Tibial artery (tissue), 4 donors: ENCODE data around the gene EP300.

Experiments
- DNase-seq, 2 donors: peaks; one replicate each; pipeline ENCODE4 v3.0.0-alpha.2; 2019
- H3K27ac ChIP-seq, 2 donors: fragments of 200-600 bp; sonication (generic) in 1 of 2; 1 replicate in 1 of 2; 2 replicates in 1 of 2; pipeline ENCODE4 v1.5.1; 2018 to 2019; ENCODE audit warnings: mild to moderate bottlenecking in 1 of 2
- H3K27me3 ChIP-seq, 2 donors: fragments of 200-600 bp; sonication (generic) in 1 of 2; one replicate each; pipeline versions ENCODE4 v1.5.1 to v1.6.0; 2016 to 2019
- H3K36me3 ChIP-seq, 3 donors: fragments of 200-600 bp; sonication (generic) in 2 of 3; one replicate each; pipeline ENCODE4 v1.5.1; 2016 to 2019; ENCODE audit warnings: mild to moderate bottlenecking in 2 of 3
- H3K4me1 ChIP-seq, 4 donors: fragments of 200-600 bp; sonication (generic) in 2 of 4; 1 replicate in 3 of 4; 2 replicates in 1 of 4; pipeline ENCODE4 v1.5.1; 2016 to 2019
- H3K4me3 ChIP-seq, 2 donors: fragments of 200-600 bp; sonication (generic) in 1 of 2; 1 replicate in 1 of 2; 2 replicates in 1 of 2; pipeline ENCODE4 v1.5.1; 2018 to 2019; ENCODE audit warnings: mild to moderate bottlenecking in 2 of 2
- H3K9me3 ChIP-seq, 3 donors: fragments of 200-600 bp; sonication (generic) in 1 of 3; one replicate each; pipeline ENCODE4 v1.5.1; 2016 to 2019
- CTCF ChIP-seq, 2 experiments: fragments of 200-600 bp in 1 of 2; fragments of 450-650 bp in 1 of 2; IDR thresholded peaks; one replicate each; pipeline ENCODE4 v1.5.1; 2017 to 2019; ENCODE audit warnings: antibody characterized with exemption in 2 of 2, mild to moderate bottlenecking in 1 of 2, moderate library complexity in 1 of 2
- intact Hi-C: fragments of 100-400 bp; cut with DNase I; formaldehyde crosslinking; loops from one replicate; pipeline ENCODE4 v1.15.0; 2023; ENCODE audit warnings: low total_unique reads

Gene EP300

DNA sequence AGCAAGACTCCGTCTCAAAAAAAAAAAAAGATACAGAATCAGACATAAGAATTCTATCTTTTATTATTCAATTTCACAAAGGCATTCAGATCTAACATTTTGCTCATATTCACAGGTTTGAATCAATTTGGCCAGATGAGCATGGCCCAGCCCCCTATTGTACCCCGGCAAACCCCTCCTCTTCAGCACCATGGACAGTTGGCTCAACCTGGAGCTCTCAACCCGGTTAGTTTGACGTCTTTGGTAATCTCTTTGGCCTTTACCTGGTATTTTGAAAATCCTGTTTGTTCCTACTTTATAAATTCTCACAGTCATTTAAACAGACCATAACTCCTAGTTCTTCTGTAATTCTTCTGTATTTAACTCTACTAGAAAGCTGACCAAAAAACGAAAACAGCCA is 55.3 kb downstream of the EP300 start:
- Histone ChIP-seq H3K27me3 (no peaks in the 10 kb centered on the region), H3K9me3 (no peaks in the 10 kb centered on the region), H3K36me3 (peaks cover 77 to 100% (median 100%) of the 10 kb centered on the region in 3 donors), H3K4me3 (no peak overlapping the region), H3K4me1 (no peaks in the 10 kb centered on the region), H3K27ac (no peak overlapping the region)
- no peak for TF ChIP-seq CTCF (IDR thresholded peaks at IDR 0.05)
- intact Hi-C loops = no loop called here
- DNase-seq = no peak

DNA sequence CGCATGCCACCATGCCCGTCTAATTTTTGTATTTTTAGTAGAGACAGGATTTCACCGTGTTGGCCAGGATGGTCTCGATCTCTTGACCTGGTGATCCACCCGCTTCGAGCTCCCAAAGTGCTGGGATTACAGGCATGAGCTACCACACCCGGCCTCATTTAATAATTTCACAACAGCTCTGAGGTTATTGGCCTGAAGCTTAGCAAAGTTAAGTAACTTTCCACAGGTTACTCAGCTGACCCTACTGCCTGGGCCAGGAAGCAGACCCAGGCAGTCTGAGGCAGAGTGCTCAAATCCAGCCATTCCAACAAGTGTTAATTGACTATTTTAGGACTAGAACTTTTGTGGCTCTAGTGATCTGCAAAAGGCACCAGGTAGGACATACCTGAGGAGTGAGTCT is 60.5 kb downstream of the EP300 start:
- no peaks in the 10 kb centered on the region for H3K27me3 ChIP-seq
- H3K27ac ChIP-seq = no peak overlapping the region
- no peaks in the 10 kb centered on the region for H3K4me1 ChIP-seq
- DNase-seq = no peak
- peaks cover 97 to 100% (median 100%) of the 10 kb centered on the region in 3 donors for H3K36me3 ChIP-seq
- no peak for TF ChIP-seq CTCF (IDR thresholded peaks at IDR 0.05)
- intact Hi-C loops = no loop called here
- H3K9me3 ChIP-seq = no peaks in the 10 kb centered on the region
- H3K4me3 ChIP-seq = no peak overlapping the region

DNA sequence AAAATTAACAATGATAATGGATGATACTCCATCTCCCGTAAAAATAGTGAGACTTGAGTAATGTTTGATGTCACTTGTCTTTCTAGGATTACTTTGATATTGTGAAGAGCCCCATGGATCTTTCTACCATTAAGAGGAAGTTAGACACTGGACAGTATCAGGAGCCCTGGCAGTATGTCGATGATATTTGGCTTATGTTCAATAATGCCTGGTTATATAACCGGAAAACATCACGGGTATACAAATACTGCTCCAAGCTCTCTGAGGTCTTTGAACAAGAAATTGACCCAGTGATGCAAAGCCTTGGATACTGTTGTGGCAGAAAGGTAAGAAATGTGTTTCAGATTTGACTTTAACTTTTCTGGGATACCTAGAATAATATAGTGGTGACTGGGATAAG is 64.7 kb downstream of the EP300 start:
- intact Hi-C loops = no loop called here
- no peak for TF ChIP-seq CTCF (IDR thresholded peaks at IDR 0.05)
- H3K27ac ChIP-seq = no peak overlapping the region
- no peaks in the 10 kb centered on the region for H3K27me3 ChIP-seq
- peaks cover 98 to 100% (median 98%) of the 10 kb centered on the region in 3 donors for H3K36me3 ChIP-seq
- H3K4me1 ChIP-seq = no peaks in the 10 kb centered on the region
- H3K4me3 ChIP-seq = no peak overlapping the region
- H3K9me3 ChIP-seq = no peaks in the 10 kb centered on the region
- DNase-seq = no peak

DNA sequence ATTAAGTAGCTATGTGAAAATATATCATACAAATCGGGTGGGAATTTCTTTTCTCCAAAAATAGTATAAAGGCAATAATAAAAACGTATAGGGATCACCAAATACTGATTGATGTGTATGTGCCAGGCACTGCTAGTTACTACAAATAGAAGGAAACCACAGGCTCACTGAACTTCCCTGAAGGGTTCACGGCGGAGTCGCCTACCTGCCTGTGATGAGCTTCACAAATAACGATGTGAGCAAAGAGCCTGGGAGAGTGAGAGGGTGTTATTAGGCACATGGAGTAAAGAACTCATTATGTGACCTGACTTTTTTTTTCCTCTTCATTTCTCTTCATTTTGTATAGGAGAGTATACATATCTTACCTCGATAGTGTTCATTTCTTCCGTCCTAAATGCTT is 76.8 kb downstream of the EP300 start:
- H3K36me3 ChIP-seq = peaks cover 87 to 94% (median 93%) of the 10 kb centered on the region in 3 donors

GRCh38 chr22:41171996-41172395 is 79.6 kb downstream of the EP300 start:
- intact Hi-C loops = no loop called here
- peaks cover 0 to 12% (median 5%) of the 10 kb centered on the region in 4 donors for H3K4me1 ChIP-seq
- H3K9me3 ChIP-seq = no peaks in the 10 kb centered on the region
- no peak for DNase-seq
- peak overlapping the region in 1 of 2 donors; percentile 23 for H3K27ac ChIP-seq
- no peak overlapping the region for H3K4me3 ChIP-seq
- H3K36me3 ChIP-seq = peaks cover 87 to 95% (median 93%) of the 10 kb centered on the region in 3 donors
- no peak for TF ChIP-seq CTCF (IDR thresholded peaks at IDR 0.05)
- no peaks in the 10 kb centered on the region for H3K27me3 ChIP-seq

More for the DNA sequence above, 76.8 kb downstream of the EP300 start:
- TF ChIP-seq CTCF (IDR thresholded peaks at IDR 0.05) = no peak
- no peaks in the 10 kb centered on the region for H3K27me3 ChIP-seq
- H3K4me1 ChIP-seq = peaks cover 0 to 12% (median 5%) of the 10 kb centered on the region in 4 donors
- no peaks in the 10 kb centered on the region for H3K9me3 ChIP-seq
- intact Hi-C loops = no loop called here
- DNase-seq = no peak
- H3K27ac ChIP-seq = no peak overlapping the region
- H3K4me3 ChIP-seq = no peak overlapping the region

GRCh38 chr22:41175546-41175945 is 83.2 kb downstream of the EP300 start:
- H3K9me3 ChIP-seq = no peaks in the 10 kb centered on the region
- intact Hi-C loops = no loop called here
- no peak overlapping the region for H3K27ac ChIP-seq
- no peaks in the 10 kb centered on the region for H3K27me3 ChIP-seq
- no peak for TF ChIP-seq CTCF (IDR thresholded peaks at IDR 0.05)
- DNase-seq = no peak
- H3K4me1 ChIP-seq = peaks cover 0 to 12% (median 5%) of the 10 kb centered on the region in 4 donors
- H3K4me3 ChIP-seq = no peak overlapping the region
- H3K36me3 ChIP-seq = peaks cover 77 to 94% (median 92%) of the 10 kb centered on the region in 3 donors
